CD4-positive, alpha-beta memory T cell (primary cell): ENCODE results near the gene FBXL17. TPM values are rescaled to one million over a fixed set of nuclear protein-coding genes. Genes with fewer than 3 reads are reported as not detected.

Experiments
- CTCF ChIA-PET: fragments of 350-600 bp; sonication (Branson Sonifier 250); formaldehyde crosslinking; loops from one replicate; lab custom pipeline; 2021; ENCODE audit warnings: inconsistent platforms; ENCODE audit not compliant: partially characterized antibody; lab: Charles Lee
- POLR2A ChIA-PET: fragments of 350-600 bp; sonication (Branson Sonifier 250); formaldehyde crosslinking; loops from one replicate; lab custom pipeline; 2021; ENCODE audit not compliant: partially characterized antibody; lab: Charles Lee
- DNase-seq, 5 donors: peaks; one replicate each; pipeline versions ENCODE4 v3.0.0 to v3.0.0-alpha.2; 2020 to 2022; ENCODE audit warnings: mixed read lengths in 1 of 5
- H3K27ac ChIP-seq: one replicate; pipeline ENCODE4 v1.7.0; 2013; ENCODE audit warnings: low read depth, low read length
- H3K27me3 ChIP-seq: 2 replicates; pipeline ENCODE4 v1.7.0; 2013; ENCODE audit warnings: mild to moderate bottlenecking, low read length, moderate library complexity; ENCODE audit not compliant: insufficient read depth
- H3K36me3 ChIP-seq: 2 replicates; pipeline ENCODE4 v1.7.0; 2013; ENCODE audit warnings: mild to moderate bottlenecking, low read length, moderate library complexity; ENCODE audit not compliant: insufficient read depth
- H3K4me1 ChIP-seq: 2 replicates; pipeline ENCODE4 v1.7.0; 2013; ENCODE audit warnings: mild to moderate bottlenecking, low read length, moderate library complexity; ENCODE audit not compliant: insufficient read depth
- H3K4me3 ChIP-seq, 2 donors: one replicate each; pipeline ENCODE4 v1.7.0; 2013; ENCODE audit warnings: low read length in 2 of 2, mild to moderate bottlenecking in 1 of 2
- H3K9me3 ChIP-seq, 2 donors: one replicate each; pipeline ENCODE4 v1.7.0; 2013; ENCODE audit warnings: low read length in 2 of 2, control low read depth in 1 of 2; ENCODE audit not compliant: control insufficient read depth in 1 of 2
- H3K27ac Mint-ChIP-seq, 7 donors: one replicate each; pipeline ENCODE4 v1.8.0; 2020 to 2021; ENCODE audit warnings: mixed read lengths in 7 of 7, mild to moderate bottlenecking in 6 of 7, inconsistent platforms in 3 of 7, moderate library complexity in 3 of 7
- H3K27me3 Mint-ChIP-seq, 2 donors: one replicate each; pipeline ENCODE4 v1.8.0; 2020 to 2021; ENCODE audit warnings: mixed read lengths in 2 of 2
- H3K36me3 Mint-ChIP-seq, 2 donors: one replicate each; pipeline ENCODE4 v1.8.0; 2020 to 2021; ENCODE audit warnings: mixed read lengths in 2 of 2, inconsistent platforms in 1 of 2, mild to moderate bottlenecking in 1 of 2
- H3K4me1 Mint-ChIP-seq, 4 donors: one replicate each; pipeline ENCODE4 v1.8.0; 2020 to 2021; ENCODE audit warnings: mixed read lengths in 4 of 4, mild to moderate bottlenecking in 1 of 4
- H3K4me3 Mint-ChIP-seq, 8 donors: one replicate each; pipeline ENCODE4 v1.8.0; 2020 to 2021; ENCODE audit warnings: mixed read lengths in 8 of 8, mild to moderate bottlenecking in 7 of 8, moderate library complexity in 6 of 8, inconsistent platforms in 3 of 8
- H3K9me3 Mint-ChIP-seq, 8 donors: one replicate each; pipeline ENCODE4 v1.8.0; 2020 to 2021; ENCODE audit warnings: mixed read lengths in 8 of 8, mild to moderate bottlenecking in 5 of 8, inconsistent platforms in 3 of 8, moderate library complexity in 1 of 8
- intact Hi-C: fragments of 100-400 bp; cut with micrococcal nuclease; formaldehyde crosslinking; loops from one replicate; pipeline ENCODE4 v1.15.1; 2023
- polyA plus RNA-seq, 2 donors: library from polyadenylated mRNA; unstranded; fragments of 300-500 nt; fragmentation: Illumina TruSeq; gene quantifications; one replicate each; pipeline ENCODE4 v1.2.3, GENCODE V29; 2021
- total RNA-seq, 2 experiments: library from RNA; stranded (reverse); gene quantifications; one replicate each; pipeline ENCODE4 v1.2.3, GENCODE V29; 2021

Gene FBXL17
- total and polyA plus RNA-seq, 4 experiments from 2014 or later: 7.1 to 27.5 (median 16.8) TPM

DNA sequence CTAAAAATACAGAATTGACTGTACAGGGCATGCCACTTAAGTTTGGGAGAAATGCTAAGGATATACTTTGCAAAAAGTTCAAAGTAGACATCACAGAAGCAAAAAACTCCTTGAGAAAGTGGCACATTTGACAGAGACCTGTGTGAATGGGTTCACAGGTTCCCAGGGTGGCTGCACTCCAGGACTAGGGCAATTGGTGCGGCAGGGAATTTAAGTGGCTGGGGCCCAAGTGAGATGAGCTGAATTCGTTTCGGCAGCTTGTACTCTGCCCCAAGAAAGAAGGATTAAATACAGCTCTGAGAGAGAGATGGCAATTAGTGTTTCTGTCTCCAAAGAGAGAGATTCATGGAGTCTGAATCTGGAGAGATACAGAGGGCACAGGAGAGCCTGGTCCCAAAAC is 280.1 kb downstream of the FBXL17 start:
- DNase-seq: no peak
- Histone ChIP-seq H3K4me1 (no peaks in the 10 kb centered on the region), H3K36me3 (no peaks in the 10 kb centered on the region), H3K4me3 (no peak overlapping the region), H3K27me3 (no peaks in the 10 kb centered on the region), H3K27ac (no peak overlapping the region), H3K9me3 (no peaks in the 10 kb centered on the region)
- Mint-ChIP-seq H3K36me3 (peaks cover 11 to 13% of the 10 kb centered on the region in 2 donors), H3K27ac (no peak overlapping the region), H3K4me3 (no peak overlapping the region), H3K27me3 (no peaks in the 10 kb centered on the region), H3K4me1 (peaks cover 0 to 2% (median under 1%) of the 10 kb centered on the region in 4 donors), H3K9me3 (no peaks in the 10 kb centered on the region)
- ChIA-PET CTCF (no interaction called here), POLR2A (no interaction called here)
- intact Hi-C loops: no loop called here

DNA sequence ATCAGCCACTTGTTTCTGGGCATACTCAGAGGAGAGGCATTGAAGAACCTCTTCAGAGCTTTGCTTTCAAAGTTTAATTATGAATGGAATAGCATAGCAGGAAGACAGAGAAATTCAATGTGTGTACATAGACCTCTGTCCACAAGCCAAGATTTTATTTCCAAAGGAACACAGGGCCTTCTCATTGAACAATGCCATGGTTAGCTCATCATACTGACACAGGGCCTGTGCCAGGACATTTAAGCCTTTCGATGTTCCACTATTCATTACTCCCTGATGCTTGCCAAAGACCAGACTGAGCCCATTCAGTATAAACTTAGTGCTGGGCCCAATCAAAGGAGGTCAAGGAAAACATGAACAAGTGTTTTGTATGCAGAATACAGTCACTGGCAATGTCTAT is 280.8 kb downstream of the FBXL17 start:
- H3K4me1 ChIP-seq: no peaks in the 10 kb centered on the region
- POLR2A ChIA-PET: no interaction called here
- H3K36me3 ChIP-seq: no peaks in the 10 kb centered on the region
- intact Hi-C loops: no loop called here
- no peak overlapping the region for H3K4me3 ChIP-seq
- no peak overlapping the region for H3K4me3 Mint-ChIP-seq
- H3K27ac ChIP-seq: no peak overlapping the region
- CTCF ChIA-PET: no interaction called here
- H3K27me3 ChIP-seq: no peaks in the 10 kb centered on the region
- H3K9me3 Mint-ChIP-seq: no peaks in the 10 kb centered on the region
- no peaks in the 10 kb centered on the region for H3K27me3 Mint-ChIP-seq
- no peak overlapping the region for H3K27ac Mint-ChIP-seq
- H3K4me1 Mint-ChIP-seq: peaks cover 0 to 2% (median under 1%) of the 10 kb centered on the region in 4 donors
- H3K9me3 ChIP-seq: no peaks in the 10 kb centered on the region
- DNase-seq: no peak
- H3K36me3 Mint-ChIP-seq: peaks cover 9 to 13% of the 10 kb centered on the region in 2 donors

DNA sequence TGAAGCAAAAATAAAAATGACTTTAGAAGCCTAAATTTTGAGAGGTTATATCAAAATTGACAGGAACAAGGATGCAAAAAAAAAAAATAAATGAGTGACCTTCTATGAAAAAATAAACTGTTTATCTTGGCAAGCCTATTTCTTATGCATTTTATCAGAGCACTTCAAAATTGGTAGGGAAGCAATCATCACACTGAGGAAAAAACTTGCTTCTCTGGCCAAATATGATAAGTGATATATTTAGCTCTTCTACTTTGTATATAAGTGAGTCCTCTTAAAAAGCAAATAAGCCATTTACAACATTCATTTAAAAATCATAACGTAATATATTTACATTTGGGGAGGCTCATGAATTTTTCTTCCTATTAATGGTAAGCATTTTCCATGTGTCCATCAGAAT is 287.1 kb downstream of the FBXL17 start:
- no peaks in the 10 kb centered on the region for H3K9me3 ChIP-seq
- H3K4me3 Mint-ChIP-seq: no peak overlapping the region
- no peaks in the 10 kb centered on the region for H3K27me3 ChIP-seq
- H3K27ac Mint-ChIP-seq: no peak overlapping the region
- CTCF ChIA-PET: no interaction called here
- H3K36me3 ChIP-seq: no peaks in the 10 kb centered on the region
- H3K36me3 Mint-ChIP-seq: peaks cover 0 to 3% of the 10 kb centered on the region in 2 donors
- no peak overlapping the region for H3K27ac ChIP-seq
- no peaks in the 10 kb centered on the region for H3K27me3 Mint-ChIP-seq
- no peaks in the 10 kb centered on the region for H3K4me1 ChIP-seq
- intact Hi-C loops: no loop called here
- H3K9me3 Mint-ChIP-seq: no peaks in the 10 kb centered on the region
- no peak overlapping the region for H3K4me3 ChIP-seq
- POLR2A ChIA-PET: no interaction called here
- DNase-seq: no peak
- no peaks in the 10 kb centered on the region for H3K4me1 Mint-ChIP-seq

DNA sequence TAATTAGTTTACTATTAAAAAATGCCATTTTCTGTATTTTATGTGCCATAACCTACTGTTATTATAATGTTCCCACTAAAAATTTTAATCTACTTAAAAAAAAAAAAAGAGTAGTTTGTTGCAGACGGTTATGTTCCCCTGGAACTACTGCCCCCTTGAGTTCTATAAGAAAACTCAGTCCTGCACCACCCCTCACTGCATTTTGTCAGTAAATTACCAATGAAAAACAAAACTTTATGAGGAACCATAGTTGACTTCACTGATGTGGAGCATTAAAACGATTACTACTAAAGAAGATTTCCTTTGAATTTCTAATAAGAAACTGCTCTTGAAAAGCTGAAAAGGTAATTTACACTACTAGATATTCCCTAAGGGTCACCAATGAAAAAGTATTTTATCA is 288.7 kb downstream of the FBXL17 start:
- intact Hi-C loops: no loop called here
- no peak overlapping the region for H3K4me3 Mint-ChIP-seq
- H3K27me3 Mint-ChIP-seq: no peaks in the 10 kb centered on the region
- CTCF ChIA-PET: no interaction called here
- no peaks in the 10 kb centered on the region for H3K9me3 ChIP-seq
- H3K4me1 ChIP-seq: no peaks in the 10 kb centered on the region
- no peak overlapping the region for H3K4me3 ChIP-seq
- POLR2A ChIA-PET: no interaction called here
- no peaks in the 10 kb centered on the region for H3K36me3 ChIP-seq
- no peak for DNase-seq
- H3K36me3 Mint-ChIP-seq: peaks cover 2 to 13% of the 10 kb centered on the region in 2 donors
- no peak overlapping the region for H3K27ac ChIP-seq
- H3K4me1 Mint-ChIP-seq: peaks cover 0 to 2% (median 0%) of the 10 kb centered on the region in 4 donors
- no peaks in the 10 kb centered on the region for H3K27me3 ChIP-seq
- peaks cover 0 to 4% (median 0%) of the 10 kb centered on the region in 8 donors for H3K9me3 Mint-ChIP-seq
- peak overlapping the region in 1 of 7 donors; percentile 9 for H3K27ac Mint-ChIP-seq

DNA sequence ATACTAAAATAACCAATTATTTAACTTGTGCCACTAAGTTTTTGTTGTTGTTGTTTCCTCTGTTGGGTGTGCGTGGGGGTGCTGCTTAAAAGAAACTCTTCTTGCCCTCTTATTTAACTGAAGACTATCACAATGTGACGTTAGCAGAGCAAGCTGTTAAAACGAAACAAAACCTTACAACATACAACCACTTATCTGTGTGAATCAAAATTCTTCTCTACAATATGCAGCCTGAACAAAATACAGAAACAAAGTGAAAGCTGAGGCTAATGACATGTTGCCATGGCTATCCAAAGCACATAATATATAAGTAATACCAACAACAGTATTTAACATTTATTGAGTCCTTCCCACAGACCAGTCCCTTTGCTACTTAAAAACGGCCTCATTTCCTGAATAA is 291.0 kb downstream of the FBXL17 start:
- POLR2A ChIA-PET: no interaction called here
- Mint-ChIP-seq H3K36me3 (peaks cover 2 to 20% of the 10 kb centered on the region in 2 donors), H3K4me1 (peaks cover 0 to 2% (median under 1%) of the 10 kb centered on the region in 4 donors), H3K9me3 (peaks cover 0 to 4% (median 0%) of the 10 kb centered on the region in 8 donors), H3K4me3 (no peak overlapping the region), H3K27ac (no peak overlapping the region), H3K27me3 (no peaks in the 10 kb centered on the region)
- H3K27me3 ChIP-seq: no peaks in the 10 kb centered on the region
- CTCF ChIA-PET: no interaction called here
- no peak overlapping the region for H3K4me3 ChIP-seq
- intact Hi-C loops: no loop called here
- no peak overlapping the region for H3K27ac ChIP-seq
- no peaks in the 10 kb centered on the region for H3K4me1 ChIP-seq
- no peaks in the 10 kb centered on the region for H3K36me3 ChIP-seq
- DNase-seq: no peak
- H3K9me3 ChIP-seq: no peaks in the 10 kb centered on the region

DNA sequence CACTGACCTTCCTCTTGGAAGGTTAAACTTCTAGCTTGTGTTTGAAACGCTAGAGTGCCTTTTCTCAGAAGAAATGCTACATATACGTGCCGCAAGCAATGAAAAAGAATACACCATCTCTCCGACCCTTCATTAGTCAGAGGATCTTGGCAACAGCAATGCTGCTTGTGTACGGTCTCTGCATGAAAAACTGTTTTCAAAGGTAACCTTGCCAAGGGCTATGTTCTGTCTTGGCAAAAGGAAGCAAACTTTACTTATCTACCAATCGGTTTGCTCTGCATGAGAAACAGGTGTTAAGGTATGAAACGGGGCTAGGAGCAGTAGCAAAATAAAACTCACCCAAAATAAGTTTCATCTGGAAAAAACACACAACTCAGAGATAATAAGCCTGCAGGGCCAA is 297.8 kb downstream of the FBXL17 start:
- no peak overlapping the region for H3K4me3 ChIP-seq
- H3K36me3 Mint-ChIP-seq: peaks cover 5 to 29% of the 10 kb centered on the region in 2 donors
- ChIA-PET CTCF (no interaction called here), POLR2A (no interaction called here)
- intact Hi-C loops: no loop called here
- H3K27me3 Mint-ChIP-seq: no peaks in the 10 kb centered on the region
- H3K4me1 ChIP-seq: no peaks in the 10 kb centered on the region
- H3K27ac ChIP-seq: no peak overlapping the region
- H3K27me3 ChIP-seq: no peaks in the 10 kb centered on the region
- no peak overlapping the region for H3K27ac Mint-ChIP-seq
- H3K9me3 ChIP-seq: no peaks in the 10 kb centered on the region
- peaks cover 0 to 2% (median 0%) of the 10 kb centered on the region in 4 donors for H3K4me1 Mint-ChIP-seq
- H3K36me3 ChIP-seq: no peaks in the 10 kb centered on the region
- H3K4me3 Mint-ChIP-seq: no peak overlapping the region
- no peak for DNase-seq
- H3K9me3 Mint-ChIP-seq: peaks cover 0 to 2% (median 0%) of the 10 kb centered on the region in 8 donors

DNA sequence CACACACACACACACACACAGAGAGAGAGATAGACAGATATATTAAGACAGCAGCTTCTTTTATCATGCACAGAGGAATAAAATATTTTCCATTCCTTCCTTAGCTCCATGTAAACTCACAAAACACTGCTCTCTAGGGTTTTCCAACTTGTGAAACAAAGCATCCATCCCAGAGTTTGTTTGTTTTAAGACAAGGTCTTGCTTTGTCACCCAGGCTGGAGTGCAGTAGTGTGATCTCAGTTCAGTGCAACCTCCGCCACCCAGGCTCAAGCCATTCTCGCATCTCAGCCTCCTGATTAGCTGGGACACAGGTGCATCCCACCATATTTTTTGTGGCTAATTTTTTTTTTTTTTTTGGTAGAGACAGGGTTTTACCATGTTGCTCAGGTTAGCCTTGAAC is 298.7 kb downstream of the FBXL17 start:
- H3K9me3 ChIP-seq: no peaks in the 10 kb centered on the region
- POLR2A ChIA-PET: no interaction called here
- no peak for DNase-seq
- CTCF ChIA-PET: no interaction called here
- H3K4me3 Mint-ChIP-seq: no peak overlapping the region
- intact Hi-C loops: no loop called here
- peaks cover 0 to 2% (median 0%) of the 10 kb centered on the region in 4 donors for H3K4me1 Mint-ChIP-seq
- H3K27ac ChIP-seq: no peak overlapping the region
- no peaks in the 10 kb centered on the region for H3K27me3 Mint-ChIP-seq
- peaks cover 0 to 2% (median 0%) of the 10 kb centered on the region in 8 donors for H3K9me3 Mint-ChIP-seq
- H3K27me3 ChIP-seq: no peaks in the 10 kb centered on the region
- H3K36me3 Mint-ChIP-seq: peaks cover 3 to 24% of the 10 kb centered on the region in 2 donors
- no peaks in the 10 kb centered on the region for H3K36me3 ChIP-seq
- no peak overlapping the region for H3K4me3 ChIP-seq
- H3K4me1 ChIP-seq: no peaks in the 10 kb centered on the region
- no peak overlapping the region for H3K27ac Mint-ChIP-seq

DNA sequence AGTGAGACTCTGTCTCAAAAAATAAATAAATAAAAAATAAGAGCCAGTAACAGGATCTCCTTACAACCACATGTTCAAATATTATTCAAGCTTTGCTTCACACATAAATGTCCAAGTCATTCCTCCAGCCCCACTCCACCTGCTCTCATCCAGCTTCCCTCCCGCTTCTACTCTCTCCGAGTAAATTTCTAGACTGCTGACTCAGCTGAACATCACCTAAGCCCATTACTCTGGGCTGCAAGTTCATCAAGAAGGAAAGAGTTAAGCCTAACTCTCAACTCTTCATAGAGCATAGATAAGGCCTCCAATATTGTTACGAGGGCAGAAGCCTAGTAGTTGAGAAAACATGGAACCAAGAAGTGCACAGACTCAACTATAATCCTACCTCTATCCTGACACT is 300.2 kb downstream of the FBXL17 start:
- H3K36me3 ChIP-seq: no peaks in the 10 kb centered on the region
- no peaks in the 10 kb centered on the region for H3K27me3 ChIP-seq
- Mint-ChIP-seq H3K27ac (no peak overlapping the region), H3K27me3 (no peaks in the 10 kb centered on the region), H3K9me3 (peaks cover 0 to 2% (median 0%) of the 10 kb centered on the region in 8 donors), H3K4me3 (no peak overlapping the region), H3K36me3 (peaks cover 7 to 21% of the 10 kb centered on the region in 2 donors), H3K4me1 (peaks cover 0 to 2% (median 0%) of the 10 kb centered on the region in 4 donors)
- H3K4me1 ChIP-seq: no peaks in the 10 kb centered on the region
- POLR2A ChIA-PET: no interaction called here
- CTCF ChIA-PET: no interaction called here
- intact Hi-C loops: no loop called here
- DNase-seq: no peak
- H3K4me3 ChIP-seq: no peak overlapping the region
- H3K27ac ChIP-seq: no peak overlapping the region
- H3K9me3 ChIP-seq: no peaks in the 10 kb centered on the region
